Activated CD4-positive, alpha-beta T cell treated with anti-CD3 and anti-CD28 coated beads, Interleukin-2, amount 50 U/mL, for 48 hours (primary cell): ENCODE data around the gene CPXM2.

Experiments
- DNase-seq, 2 experiments: peaks; one replicate each; pipeline ENCODE4 v3.0.0-alpha.2; 2020

Gene CPXM2

GRCh38 chr10:123843835-123844234, 47.8 kb downstream of the CPXM2 start:
- no peak for DNase-seq

GRCh38 chr10:123842692-123843385, 48.8 kb downstream of the CPXM2 start:
- DNase-seq, result no peak

GRCh38 chr10:123841560-123841959, 50.0 kb downstream of the CPXM2 start:
- no peak for DNase-seq

GRCh38 chr10:123841115-123841514, 50.5 kb downstream of the CPXM2 start:
- no peak for DNase-seq

- no peak for DNase-seq
Observed at GRCh38 chr10:123840714-123841113, 50.9 kb downstream of the CPXM2 start.

GRCh38 chr10:123838596-123839310, 52.9 kb downstream of the CPXM2 start:
- DNase-seq, result no peak

- no peak for DNase-seq
Observed at GRCh38 chr10:123837756-123838155, 53.9 kb downstream of the CPXM2 start.

GRCh38 chr10:123836418-123837145, 55.0 kb downstream of the CPXM2 start:
- DNase-seq, result no peak

- no peak for DNase-seq
Observed at GRCh38 chr10:123835575-123835974, 56.0 kb downstream of the CPXM2 start.

- no peak for DNase-seq
Observed at GRCh38 chr10:123833170-123833850, 58.3 kb downstream of the CPXM2 start.

- no peak for DNase-seq
Observed at GRCh38 chr10:123831259-123831658, 60.3 kb downstream of the CPXM2 start.

GRCh38 chr10:123821136-123821535, 70.5 kb downstream of the CPXM2 start:
- no peak for DNase-seq

- no peak for DNase-seq
Observed at GRCh38 chr10:123809632-123810031, 82.0 kb downstream of the CPXM2 start.

- no peak for DNase-seq
Observed at GRCh38 chr10:123808906-123809305, 82.7 kb downstream of the CPXM2 start.

- DNase-seq, result no peak
Observed at GRCh38 chr10:123808286-123808685, 83.3 kb downstream of the CPXM2 start.

- no peak for DNase-seq
Observed at GRCh38 chr10:123807444-123808035, 84.1 kb downstream of the CPXM2 start.

GRCh38 chr10:123804716-123805115, 86.9 kb downstream of the CPXM2 start:
- no peak for DNase-seq

GRCh38 chr10:123800821-123801220, 90.8 kb downstream of the CPXM2 start:
- DNase-seq, result no peak

GRCh38 chr10:123800289-123800688, 91.3 kb downstream of the CPXM2 start:
- no peak for DNase-seq

GRCh38 chr10:123798856-123799255, 92.8 kb downstream of the CPXM2 start:
- no peak for DNase-seq

GRCh38 chr10:123797813-123798212, 93.8 kb downstream of the CPXM2 start:
- no peak for DNase-seq

- no peak for DNase-seq
Observed at GRCh38 chr10:123796736-123797135, 94.9 kb downstream of the CPXM2 start.
